GM20000 (cell line): ENCODE data around the gene ANKRD40.

ENCODE experiments used
- DNase-seq: peaks from one replicate; pipeline ENCODE4 v3.0.0; 2012; ENCODE audit warnings: low spot score
- CTCF ChIP-seq: IDR thresholded peaks from 2 replicates; pipeline ENCODE4 v1.5.1; 2012; ENCODE audit warnings: mild to moderate bottlenecking, control low read depth; ENCODE audit errors: extremely low read depth, missing control alignments

Gene ANKRD40

GRCh38 chr17:50668838-50669581 is 38.7 kb downstream of the ANKRD40 start:
- no peak for TF ChIP-seq CTCF
- DNase-seq, result no peak

- no peak for DNase-seq
Measured at GRCh38 chr17:50668025-50668837, 39.5 kb downstream of the ANKRD40 start.

GRCh38 chr17:50667259-50668024 is 40.3 kb downstream of the ANKRD40 start:
- no peak for TF ChIP-seq CTCF
- DNase-seq, result no peak

More at GRCh38 chr17:50668025-50668837, 39.5 kb downstream of the ANKRD40 start:
- no peak for TF ChIP-seq CTCF

GRCh38 chr17:50666316-50666715 is 41.4 kb downstream of the ANKRD40 start:
- no peak for DNase-seq
- no peak for TF ChIP-seq CTCF

GRCh38 chr17:50665838-50666237 is 41.9 kb downstream of the ANKRD40 start:
- TF ChIP-seq CTCF, result no peak
- no peak for DNase-seq

- DNase-seq, result no peak
- no peak for TF ChIP-seq CTCF
Measured at GRCh38 chr17:50664788-50665458, 42.8 kb downstream of the ANKRD40 start.
